HG03442 (cell line): ENCODE measurements around the gene RIPOR3.

ENCODE experiments used
- ATAC-seq: cut with Tn5 transposase; IDR thresholded peaks from one replicate; pipeline ENCODE4 v1.9.1; 2021; ENCODE audit warnings: mild to moderate bottlenecking, moderate library complexity; ENCODE audit not compliant: unreplicated experiment

The RIPOR3 gene

GRCh38 chr20:50536333-50536732 is 155.0 kb downstream of the RIPOR3 start:
- no peak for ATAC-seq
